BE2C (cell line): ENCODE measurements around the gene CDAN1.

Experiments
- DNase-seq: peaks from one replicate; pipeline ENCODE4 v3.0.0-alpha.2; 2020
- H3K27me3 ChIP-seq: fragments of 250-450 bp; sonication (Bioruptor Pico); 2 replicates; pipeline ENCODE4 v1.5.1; 2020; ENCODE audit warnings: mild to moderate bottlenecking
- H3K36me3 ChIP-seq: fragments of 250-450 bp; sonication (Bioruptor Pico); 2 replicates; pipeline ENCODE4 v1.5.1; 2020; ENCODE audit warnings: mild to moderate bottlenecking
- H3K4me1 ChIP-seq: fragments of 250-450 bp; sonication (Bioruptor Pico); 2 replicates; pipeline ENCODE4 v1.5.1; 2020
- H3K4me3 ChIP-seq: 2 replicates; pipeline ENCODE4 v1.5.1; 2011; ENCODE audit warnings: low read depth, low read length
- H3K9me3 ChIP-seq: fragments of 250-450 bp; sonication (Bioruptor Pico); 2 replicates; pipeline ENCODE4 v1.5.1; 2020
- CTCF ChIP-seq: IDR thresholded peaks from 2 replicates; pipeline ENCODE4 v1.5.1; 2012; ENCODE audit warnings: mild to moderate bottlenecking, low read depth, low read length

CDAN1 gene

GRCh38 chr15:42707873-42708544, 28.9 kb downstream of the CDAN1 start:
- Histone ChIP-seq H3K4me1 (no peaks in the 10 kb centered on the region), H3K36me3 (peaks cover 6% of the 10 kb centered on the region; the same call in 1 of the 2 replicates), H3K4me3 (no peak overlapping the region), H3K9me3 (no peaks in the 10 kb centered on the region), H3K27me3 (no peaks in the 10 kb centered on the region)
- no peak for DNase-seq
- no peak for TF ChIP-seq CTCF

- Histone ChIP-seq H3K9me3 (no peaks in the 10 kb centered on the region), H3K4me3 (no peak overlapping the region), H3K36me3 (peaks cover 6% of the 10 kb centered on the region; the same call in 1 of the 2 replicates), H3K4me1 (no peaks in the 10 kb centered on the region), H3K27me3 (no peaks in the 10 kb centered on the region)
- TF ChIP-seq CTCF = no peak
- no peak for DNase-seq
These were observed 29.9 kb downstream of the CDAN1 start for GRCh38 chr15:42707068-42707467.

GRCh38 chr15:42705336-42705735, 31.6 kb downstream of the CDAN1 start:
- H3K27me3 ChIP-seq = no peaks in the 10 kb centered on the region
- no peaks in the 10 kb centered on the region for H3K4me1 ChIP-seq
- no peaks in the 10 kb centered on the region for H3K9me3 ChIP-seq
- H3K36me3 ChIP-seq = peaks cover 2% of the 10 kb centered on the region; the same call in 1 of the 2 replicates
- no peak for DNase-seq
- TF ChIP-seq CTCF = no peak
- H3K4me3 ChIP-seq = no peak overlapping the region

- TF ChIP-seq CTCF = peak; percentile 99
- H3K27me3 ChIP-seq = no peaks in the 10 kb centered on the region
- no peaks in the 10 kb centered on the region for H3K9me3 ChIP-seq
- H3K4me3 ChIP-seq = no peak overlapping the region
- peaks cover 10% of the 10 kb centered on the region for H3K36me3 ChIP-seq
- peak; percentile 78 for DNase-seq
- H3K4me1 ChIP-seq = no peaks in the 10 kb centered on the region
These were observed 32.4 kb downstream of the CDAN1 start for GRCh38 chr15:42704492-42704926.

DNA sequence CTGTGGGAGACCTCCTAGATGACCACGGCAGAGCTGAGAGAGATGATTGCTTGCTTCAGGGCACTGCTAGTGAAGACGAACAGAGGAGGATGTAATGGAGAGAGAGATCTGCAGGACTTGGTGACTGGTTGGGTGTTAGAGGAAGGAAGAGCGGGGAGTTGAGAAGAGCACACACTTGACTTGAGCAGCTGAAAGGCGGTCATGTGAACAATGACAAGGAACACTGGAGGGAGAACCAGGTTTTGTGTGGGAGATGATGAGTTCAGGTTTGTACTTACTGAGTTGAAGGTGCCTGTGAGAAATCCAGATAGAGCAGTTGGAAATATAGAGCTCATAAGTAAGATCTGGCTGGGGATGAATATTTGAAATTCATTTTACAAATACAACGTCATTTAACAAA, 40.3 kb downstream of the CDAN1 start:
- H3K4me1 ChIP-seq = no peaks in the 10 kb centered on the region
- H3K4me3 ChIP-seq = no peak overlapping the region
- TF ChIP-seq CTCF = no peak
- H3K9me3 ChIP-seq = no peaks in the 10 kb centered on the region
- no peak for DNase-seq
- no peaks in the 10 kb centered on the region for H3K27me3 ChIP-seq
- H3K36me3 ChIP-seq = peaks cover 40% of the 10 kb centered on the region

DNA sequence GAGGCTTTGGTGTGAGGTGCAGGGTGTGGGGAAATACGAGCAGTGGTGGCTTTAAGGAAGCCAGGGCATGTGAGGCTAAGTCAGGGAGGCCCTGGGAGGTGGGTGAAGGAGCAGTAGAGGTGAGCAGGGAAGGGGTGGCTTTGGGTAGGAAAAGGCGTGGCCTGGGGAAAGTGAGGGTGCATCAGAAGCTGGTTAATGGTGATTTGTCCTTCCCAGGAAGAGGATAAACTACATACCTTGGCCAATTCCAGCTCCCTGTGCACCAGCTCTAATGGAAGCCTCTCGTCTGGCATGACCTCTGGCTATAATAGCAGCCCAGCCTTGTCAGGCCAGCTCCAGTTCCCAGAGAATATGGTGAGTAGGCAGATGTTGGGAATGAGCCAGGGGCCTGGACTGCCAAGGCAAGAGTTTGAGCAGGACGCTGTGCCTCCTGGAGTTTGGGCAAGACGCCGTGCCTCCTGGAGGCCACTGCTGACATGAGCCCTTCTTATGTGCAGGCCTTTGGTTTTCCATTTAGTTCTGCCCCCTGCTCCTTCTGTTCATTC, 41.3 kb downstream of the CDAN1 start:
- peaks cover 44% of the 10 kb centered on the region for H3K36me3 ChIP-seq
- no peak for TF ChIP-seq CTCF
- no peaks in the 10 kb centered on the region for H3K27me3 ChIP-seq
- H3K4me1 ChIP-seq = no peaks in the 10 kb centered on the region
- no peaks in the 10 kb centered on the region for H3K9me3 ChIP-seq
- no peak for DNase-seq
- no peak overlapping the region for H3K4me3 ChIP-seq
